SK-N-SH treated with all-trans-retinoic acid at 6 μM for 48 hours (cell line): ENCODE results near the gene FLRT2.

Experiments used
- ATAC-seq: fragments of 200-7000 bp; cut with Tn5 transposase; 3 replicates; pipeline ENCODE4 v1.9.1; 2020; ENCODE audit warnings: mild to moderate bottlenecking, moderate library complexity
- CSDC2 ChIP-seq: fragments of 250-450 bp; sonication (Bioruptor Pico); IDR thresholded peaks from 2 replicates; pipeline ENCODE4 v1.5.0; 2020; ENCODE audit warnings: mild to moderate bottlenecking, moderate library complexity
- ZC3H10 ChIP-seq: fragments of 250-450 bp; sonication (Bioruptor Pico); IDR thresholded peaks from 2 replicates; pipeline ENCODE4 v1.5.1; 2021; ENCODE audit warnings: mild to moderate bottlenecking, moderate library complexity
- ZNF8 ChIP-seq: fragments of 450-650 bp; formaldehyde crosslinking; IDR thresholded peaks from 2 replicates; pipeline ENCODE4 v1.5.0; 2020; ENCODE audit warnings: mild to moderate bottlenecking, moderate library complexity
- TF ChIP-seq, protein P1 (sequence below): fragments of 250-450 bp; sonication (Bioruptor Pico); IDR thresholded peaks from 2 replicates; pipeline ENCODE4 v1.5.0; 2020; ENCODE audit warnings: mild to moderate bottlenecking, moderate library complexity

The FLRT2 gene

DNA sequence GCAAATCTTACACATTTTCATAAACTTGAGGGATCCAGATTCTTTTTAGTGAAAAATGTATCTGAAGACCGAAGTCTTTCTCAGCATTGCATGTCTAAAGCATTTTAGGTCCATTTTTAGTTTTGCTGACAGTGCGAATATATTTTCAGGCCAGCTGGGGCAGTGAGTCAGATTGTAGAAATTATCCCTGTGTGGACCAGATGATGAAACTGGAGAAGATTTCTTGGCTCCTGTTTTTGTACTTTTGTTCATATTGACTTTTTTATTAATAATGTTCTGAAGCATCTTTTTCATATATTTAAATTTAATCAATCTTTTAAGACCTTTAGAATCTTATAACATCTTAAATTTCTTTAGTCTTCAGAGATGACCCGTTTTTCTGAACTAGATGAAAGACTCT, 173.1 kb downstream of the FLRT2 start:
- ATAC-seq = no peak
- TF ChIP-seq ZC3H10 (CRISPR knock-in tag) (no peak), ZNF8 (no peak), CSDC2 (CRISPR knock-in tag) (no peak)
- TF ChIP-seq, protein P1, sequence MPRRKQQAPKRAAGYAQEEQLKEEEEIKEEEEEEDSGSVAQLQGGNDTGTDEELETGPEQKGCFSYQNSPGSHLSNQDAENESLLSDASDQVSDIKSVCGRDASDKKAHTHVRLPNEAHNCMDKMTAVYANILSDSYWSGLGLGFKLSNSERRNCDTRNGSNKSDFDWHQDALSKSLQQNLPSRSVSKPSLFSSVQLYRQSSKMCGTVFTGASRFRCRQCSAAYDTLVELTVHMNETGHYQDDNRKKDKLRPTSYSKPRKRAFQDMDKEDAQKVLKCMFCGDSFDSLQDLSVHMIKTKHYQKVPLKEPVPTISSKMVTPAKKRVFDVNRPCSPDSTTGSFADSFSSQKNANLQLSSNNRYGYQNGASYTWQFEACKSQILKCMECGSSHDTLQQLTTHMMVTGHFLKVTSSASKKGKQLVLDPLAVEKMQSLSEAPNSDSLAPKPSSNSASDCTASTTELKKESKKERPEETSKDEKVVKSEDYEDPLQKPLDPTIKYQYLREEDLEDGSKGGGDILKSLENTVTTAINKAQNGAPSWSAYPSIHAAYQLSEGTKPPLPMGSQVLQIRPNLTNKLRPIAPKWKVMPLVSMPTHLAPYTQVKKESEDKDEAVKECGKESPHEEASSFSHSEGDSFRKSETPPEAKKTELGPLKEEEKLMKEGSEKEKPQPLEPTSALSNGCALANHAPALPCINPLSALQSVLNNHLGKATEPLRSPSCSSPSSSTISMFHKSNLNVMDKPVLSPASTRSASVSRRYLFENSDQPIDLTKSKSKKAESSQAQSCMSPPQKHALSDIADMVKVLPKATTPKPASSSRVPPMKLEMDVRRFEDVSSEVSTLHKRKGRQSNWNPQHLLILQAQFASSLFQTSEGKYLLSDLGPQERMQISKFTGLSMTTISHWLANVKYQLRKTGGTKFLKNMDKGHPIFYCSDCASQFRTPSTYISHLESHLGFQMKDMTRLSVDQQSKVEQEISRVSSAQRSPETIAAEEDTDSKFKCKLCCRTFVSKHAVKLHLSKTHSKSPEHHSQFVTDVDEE = no peak
- TF ChIP-seq, all 23 proteins: peak for 0
